ENCODE data around the gene TGFBRAP1.
A peak's percentile ranks its signal among the peaks of the same experiment; 100 is the strongest.
"Not testable (repeated sequence)": the region's sequence is repeated elsewhere in the genome, so short reads cannot be mapped to it uniquely, and the experiment has no call there.

TGFBRAP1 gene

GRCh38 chr2:105271393-105272045 is 58.0 kb downstream of the TGFBRAP1 start:
- DNase-seq, result no peak

DNA sequence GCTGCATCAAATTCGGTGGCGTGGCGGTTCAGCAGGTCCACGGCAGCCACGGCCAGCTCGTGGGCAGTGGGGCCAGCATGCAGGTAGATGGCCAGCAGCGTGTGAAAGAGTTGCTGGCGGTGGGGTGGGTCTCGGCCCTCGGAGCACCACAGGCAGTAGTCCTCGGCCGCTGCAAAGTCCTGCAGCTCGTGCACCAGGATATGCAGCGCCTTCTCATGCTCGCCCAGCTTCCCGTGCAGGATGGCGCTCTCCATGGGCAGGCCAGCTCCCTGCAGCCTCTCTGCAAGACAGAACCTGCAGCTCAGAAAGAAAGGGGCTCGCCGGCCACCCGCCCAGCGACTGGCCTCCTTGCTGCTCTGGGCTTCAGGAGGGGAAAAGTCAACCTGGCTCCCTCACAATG is 60.1 kb downstream of the TGFBRAP1 start:
- DNase-seq, result no peak

GRCh38 chr2:105262651-105263091 is 66.9 kb downstream of the TGFBRAP1 start:
- no peak for DNase-seq

GRCh38 chr2:105261061-105261460 is 68.5 kb downstream of the TGFBRAP1 start:
- no peak for DNase-seq

DNA sequence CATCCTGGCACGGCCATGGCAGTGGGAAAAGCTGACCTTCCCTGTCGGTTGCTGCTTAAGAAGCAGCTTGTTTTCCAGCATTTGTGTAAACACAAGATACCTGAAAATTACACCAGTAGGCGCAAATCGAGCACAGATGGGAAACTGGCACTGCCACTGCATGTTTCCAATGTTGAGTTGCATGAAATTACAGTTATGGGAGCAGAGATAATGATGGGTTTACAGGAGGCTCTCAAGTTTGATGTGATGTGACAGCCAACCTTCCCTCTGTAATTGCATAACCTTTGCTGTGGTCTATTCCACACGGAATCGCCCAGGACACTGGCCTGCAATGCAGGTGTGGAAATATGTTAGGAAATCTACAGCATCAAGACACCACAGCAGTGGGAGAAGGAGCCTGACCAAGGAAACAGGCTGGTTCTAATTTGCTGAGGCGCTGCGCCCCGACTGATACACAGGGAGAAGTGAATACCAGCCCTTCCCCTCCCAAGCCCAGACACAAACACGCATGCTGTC is 70.6 kb downstream of the TGFBRAP1 start:
- no peak for DNase-seq

DNA sequence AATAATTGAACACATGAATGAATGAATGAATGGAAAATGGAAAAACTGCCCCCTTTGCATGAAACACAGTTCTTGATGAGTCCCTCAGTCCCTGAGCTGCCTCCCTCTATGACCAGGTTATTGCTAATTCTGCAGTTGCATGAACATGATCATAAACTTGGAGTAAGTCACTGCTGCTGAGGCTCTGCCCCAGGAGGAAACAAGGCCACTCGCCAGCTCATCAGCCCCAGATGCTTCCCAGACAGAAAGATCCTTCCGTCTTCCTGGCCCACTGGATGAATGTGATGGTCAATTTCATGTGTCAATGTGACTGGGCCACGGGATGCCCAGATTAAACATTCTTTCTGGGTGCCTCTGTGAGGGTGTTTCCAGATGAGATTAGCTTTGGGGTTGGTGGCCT is 71.6 kb downstream of the TGFBRAP1 start:
- no peak for DNase-seq

GRCh38 chr2:105256431-105257047 is 73.0 kb downstream of the TGFBRAP1 start:
- no peak for DNase-seq

DNA sequence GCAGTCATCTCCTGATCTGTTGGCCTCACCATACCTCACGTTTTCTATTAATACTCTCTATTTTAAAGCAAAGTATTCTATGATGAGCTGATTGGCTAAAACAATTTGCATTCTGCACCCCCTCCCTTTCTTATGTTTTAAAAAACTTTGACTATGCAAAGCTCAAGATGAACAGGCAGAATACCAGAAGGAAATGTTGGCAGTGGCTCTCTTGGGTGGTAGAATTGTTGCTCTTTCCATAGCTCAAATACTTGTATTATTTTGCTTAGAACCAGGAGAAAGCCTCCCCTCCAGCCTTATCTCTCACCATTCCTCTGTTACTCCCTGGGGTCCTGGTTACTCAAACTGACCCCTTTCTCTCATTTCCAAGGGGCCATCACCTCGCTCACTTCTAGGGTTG is 73.6 kb downstream of the TGFBRAP1 start:
- DNase-seq, result no peak

DNA sequence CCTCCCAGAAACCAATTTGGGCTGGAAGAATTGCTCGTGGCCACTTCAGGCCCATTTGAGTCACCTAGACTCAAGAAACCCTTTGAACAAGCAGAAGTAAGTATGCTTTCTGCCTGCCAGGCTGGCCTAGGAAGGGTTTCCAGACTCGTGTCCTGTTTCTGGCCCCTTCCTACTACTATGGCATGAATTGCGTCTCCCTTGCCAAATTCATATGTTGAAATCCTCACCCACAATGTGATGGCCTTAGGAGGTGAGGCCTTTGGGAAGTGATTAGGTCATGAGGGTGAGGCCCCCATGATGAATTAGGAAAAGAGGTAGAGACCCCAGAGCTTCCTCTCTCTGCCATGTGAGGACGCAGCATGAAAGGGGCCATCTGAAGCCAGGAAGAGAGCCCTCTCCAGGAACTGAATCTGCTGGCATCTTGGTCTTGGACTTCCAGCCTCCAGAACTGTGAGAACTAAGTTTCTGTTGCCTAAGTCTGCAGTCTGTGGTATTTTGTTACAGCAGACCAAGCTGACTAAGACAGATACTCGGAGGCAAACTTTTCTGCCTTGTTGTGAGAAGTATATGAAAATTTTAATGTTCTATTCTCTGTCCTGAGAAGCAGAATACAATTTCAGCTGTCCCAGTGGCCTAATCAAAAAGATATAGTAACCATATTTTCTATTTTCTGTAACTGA is 74.9 kb downstream of the TGFBRAP1 start:
- no peak for DNase-seq

DNA sequence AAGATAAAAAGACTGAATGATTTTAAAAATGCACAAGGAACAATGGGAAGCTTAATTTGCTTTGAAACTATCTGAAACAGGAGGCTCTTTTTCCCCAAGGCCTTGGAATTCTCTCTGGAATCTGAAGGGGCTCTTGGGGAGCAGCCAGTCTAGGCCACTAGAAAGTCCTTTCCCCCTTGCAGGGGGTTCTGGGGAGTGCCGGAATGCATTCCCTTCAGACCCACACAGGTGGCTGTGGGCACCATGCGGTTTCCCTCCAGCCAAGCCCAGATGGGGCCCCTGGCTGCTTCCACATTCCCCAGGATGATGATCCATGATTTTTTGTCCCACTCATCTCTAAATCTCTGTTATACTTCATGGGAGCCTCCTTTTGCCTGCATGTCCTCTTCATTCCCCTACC is 77.3 kb downstream of the TGFBRAP1 start:
- DNase-seq, result no peak

DNA sequence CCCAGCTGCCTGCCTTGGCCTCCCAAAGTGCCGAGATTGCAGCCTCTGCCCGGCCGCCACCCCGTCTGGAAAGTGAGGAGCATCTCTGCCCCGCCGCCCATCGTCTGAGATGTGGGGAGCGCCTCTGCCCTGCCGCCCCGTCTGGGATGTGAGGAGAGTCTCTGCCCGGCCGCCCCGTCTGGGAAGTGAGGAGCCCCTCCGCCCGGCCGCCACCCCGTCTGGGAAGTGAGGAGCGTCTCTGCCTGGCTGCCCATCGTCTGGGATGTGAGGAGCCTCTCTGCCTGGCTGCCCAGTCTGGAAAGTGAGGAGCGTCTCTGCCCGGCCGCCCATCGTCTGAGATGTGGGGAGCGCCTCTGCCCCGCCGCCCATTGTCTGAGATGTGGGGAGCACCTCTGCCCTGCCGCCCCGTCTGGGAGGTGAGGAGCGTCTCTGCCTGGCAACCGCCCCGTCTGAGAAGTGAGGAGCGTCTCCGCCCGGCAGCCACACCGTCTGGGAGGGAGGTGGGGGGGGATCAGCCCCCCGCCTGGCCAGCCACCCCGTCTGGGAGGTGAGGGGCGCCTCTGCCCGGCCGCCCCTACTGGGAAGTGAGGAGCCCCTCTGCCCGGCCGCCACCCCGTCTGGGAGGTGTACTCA is 78.4 kb downstream of the TGFBRAP1 start:
- not testable (repeated sequence) for DNase-seq

DNA sequence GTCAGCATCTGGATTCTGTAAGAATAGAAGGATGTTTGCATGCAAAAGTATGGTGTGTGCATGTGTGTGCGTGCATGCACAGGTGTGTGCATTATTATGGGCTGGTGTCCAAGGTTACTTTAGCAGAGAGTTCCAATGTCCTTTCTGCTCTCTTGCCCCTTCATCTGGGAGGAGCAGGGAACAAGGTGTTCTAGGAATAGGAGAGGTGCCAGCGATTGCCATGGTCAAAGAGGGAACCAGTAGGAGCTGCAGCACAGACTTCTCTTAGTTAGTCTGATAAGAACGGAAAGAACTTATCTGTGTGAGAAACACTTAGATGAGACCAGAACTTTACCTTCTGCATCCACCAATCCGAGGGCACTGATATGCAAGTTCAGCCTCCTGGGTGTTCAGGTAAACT is 79.6 kb downstream of the TGFBRAP1 start:
- DNase-seq, result no peak

DNA sequence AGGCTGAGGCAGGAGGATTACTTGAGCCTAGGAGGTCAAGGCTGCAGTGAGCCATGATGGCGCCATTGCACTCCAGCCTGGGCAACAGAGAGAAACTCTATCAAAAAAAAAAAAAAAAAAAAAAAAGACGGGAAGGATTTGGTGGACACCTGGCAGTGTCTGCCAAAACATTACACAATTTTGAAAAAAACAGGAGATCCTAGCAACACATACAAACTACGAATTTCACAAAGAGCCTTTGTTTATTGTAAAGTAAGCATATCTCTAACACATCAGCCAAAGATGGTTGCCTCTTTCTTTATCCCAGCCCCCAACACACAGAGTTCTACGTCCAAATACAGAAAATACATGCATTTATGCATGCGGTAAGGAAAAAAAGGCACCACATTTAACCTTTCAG is 80.4 kb downstream of the TGFBRAP1 start:
- DNase-seq, result no peak

DNA sequence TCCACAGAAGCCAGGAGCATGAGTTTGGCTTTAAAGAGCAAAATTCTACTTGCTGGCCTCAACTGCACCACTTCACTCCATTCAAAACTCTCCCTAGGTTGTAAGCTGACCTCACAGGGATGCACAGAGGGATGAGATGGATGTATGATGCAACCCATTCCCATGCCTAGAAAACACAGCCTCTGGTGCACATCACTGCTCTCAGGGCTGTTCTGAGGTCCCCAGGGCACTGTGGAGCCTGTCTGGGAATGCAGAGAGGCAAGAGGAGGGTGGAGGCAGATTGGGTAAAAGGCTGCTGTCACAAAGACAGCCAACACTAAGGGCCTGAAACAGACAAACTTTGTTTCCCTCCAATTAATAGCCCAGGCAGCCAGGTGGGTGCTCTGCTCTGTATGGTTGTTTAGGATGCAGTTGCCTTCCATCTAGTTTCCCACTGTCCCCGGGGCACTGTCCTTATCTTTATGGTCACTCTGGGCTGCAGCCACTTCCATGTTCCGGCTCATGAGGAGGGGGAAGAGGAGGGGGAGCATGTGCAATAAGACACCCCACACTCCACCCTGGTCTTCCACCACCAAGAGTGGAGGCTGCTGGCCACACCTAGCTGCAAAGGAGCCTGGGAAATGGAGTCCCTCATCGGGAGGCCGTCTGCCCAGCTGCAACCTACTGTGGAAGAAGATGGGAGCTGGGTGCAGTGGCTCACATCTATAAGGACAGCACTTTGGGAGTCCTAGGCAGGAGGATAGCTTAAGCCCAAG is 81.0 kb downstream of the TGFBRAP1 start:
- DNase-seq, result no peak

DNA sequence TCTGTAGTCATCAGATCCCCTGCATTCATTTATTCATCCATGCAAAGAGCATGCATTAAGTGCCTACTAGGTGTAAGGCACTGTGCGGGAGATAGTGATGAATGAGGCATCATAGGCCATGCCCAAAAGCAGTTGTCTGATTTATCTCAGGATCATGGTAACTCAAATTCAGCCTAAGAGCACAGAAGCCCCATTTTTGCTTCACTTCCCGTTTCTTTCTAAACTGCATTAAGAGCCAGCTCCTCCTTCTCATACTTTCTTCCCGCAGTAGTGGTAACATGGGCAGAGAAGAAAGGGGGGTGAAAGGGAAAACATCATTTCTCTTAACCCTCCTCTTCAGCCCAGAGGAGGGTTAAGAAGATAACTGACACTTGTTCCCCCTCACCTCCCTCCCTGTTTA is 85.1 kb downstream of the TGFBRAP1 start:
- DNase-seq, result no peak

DNA sequence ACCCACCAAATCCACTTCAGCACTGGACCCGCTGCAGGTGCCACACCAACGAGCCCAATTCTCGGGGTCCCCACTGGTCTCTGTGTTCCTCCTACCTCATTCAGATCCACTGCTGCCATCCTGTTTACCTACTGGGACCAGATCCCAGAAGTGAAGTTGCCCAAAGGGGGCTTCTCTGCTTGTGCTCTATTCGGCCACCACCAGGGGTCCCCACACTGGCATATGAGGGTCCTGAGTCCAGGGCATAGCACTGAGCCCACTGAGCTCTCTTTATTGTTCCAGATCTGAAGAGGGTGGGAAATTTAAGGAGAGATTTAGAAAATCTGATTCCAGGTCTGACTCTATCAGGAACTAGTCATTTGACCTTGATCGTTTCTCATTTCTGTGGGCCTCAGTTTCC is 85.6 kb downstream of the TGFBRAP1 start:
- no peak for DNase-seq

GRCh38 chr2:105242286-105242993 is 87.1 kb downstream of the TGFBRAP1 start:
- no peak for DNase-seq

DNA sequence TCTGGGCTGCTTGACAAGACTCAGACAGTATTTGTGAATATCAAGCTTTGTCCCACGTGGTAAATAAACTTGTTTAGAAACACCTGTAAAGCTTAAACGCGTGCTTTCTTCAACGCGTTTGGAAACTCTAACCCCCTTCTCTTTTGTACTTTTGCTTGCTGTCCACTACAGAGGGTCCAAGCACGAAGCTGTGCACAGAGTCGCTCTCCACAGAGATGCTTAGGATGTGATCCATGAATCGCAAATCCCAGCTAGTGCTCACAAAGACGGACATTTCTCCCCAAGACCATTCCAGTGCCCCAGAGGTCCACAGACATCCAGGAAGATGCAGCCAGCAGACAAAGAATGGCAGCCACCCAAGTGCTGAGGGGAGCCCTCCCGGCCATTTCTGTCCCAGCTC is 88.1 kb downstream of the TGFBRAP1 start, which contains the start of gene GPR45:
GPR45 (plus strand) TSS at position 301 of the 400 bp plus-strand sequence. CDS start 116 bp downstream, outside the sequence.
- DNase-seq, result no peak

- DNase-seq, result no peak
Observed at GRCh38 chr2:105239924-105240323, 89.6 kb downstream of the TGFBRAP1 start.

DNA sequence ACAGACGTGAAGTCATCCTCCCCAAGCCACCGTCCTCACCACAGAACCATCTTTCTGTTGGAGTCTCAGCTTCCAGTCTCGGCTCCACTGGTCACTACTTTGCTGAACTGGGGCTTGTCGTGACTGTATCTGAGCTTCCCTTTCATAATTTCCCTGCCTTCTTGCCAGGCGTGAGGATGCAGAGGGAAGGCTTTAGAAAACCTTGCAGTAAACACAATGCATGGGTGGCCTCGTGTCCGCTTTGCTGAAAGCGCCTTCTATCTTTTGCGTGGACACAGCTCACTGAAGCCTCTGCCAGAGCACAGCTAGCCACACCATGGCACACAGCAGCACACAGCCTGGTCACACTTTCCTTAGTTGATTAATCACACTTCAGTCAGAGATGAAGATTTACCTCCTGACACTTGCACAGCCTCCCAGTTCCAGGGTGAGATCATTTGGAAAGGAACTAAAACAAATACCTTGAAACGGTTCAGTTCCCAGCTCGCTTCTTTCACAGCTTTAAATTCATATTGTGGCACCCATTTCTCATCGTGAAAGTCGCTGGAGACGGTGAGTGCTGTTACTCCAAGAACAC is 90.8 kb downstream of the TGFBRAP1 start:
- no peak for DNase-seq

- DNase-seq, result peak; percentile 68
Observed at GRCh38 chr2:105237045-105237765, 92.3 kb downstream of the TGFBRAP1 start.
